Ectodermal cell (in vitro differentiated cells): ENCODE measurements around the gene SEL1L2.

Experiments
- H3K27ac ChIP-seq: 2 replicates; pipeline ENCODE4 v1.7.0; 2013; ENCODE audit warnings: mild to moderate bottlenecking, low read depth, low read length; ENCODE audit not compliant: insufficient read depth, poor library complexity, severe bottlenecking
- H3K27me3 ChIP-seq: 2 replicates; pipeline ENCODE4 v1.7.0; 2013; ENCODE audit warnings: mild to moderate bottlenecking, low read length; ENCODE audit not compliant: insufficient read depth, control insufficient read depth, poor library complexity, severe bottlenecking
- H3K36me3 ChIP-seq: one replicate; pipeline ENCODE4 v1.7.0; 2013; ENCODE audit warnings: low read length; ENCODE audit not compliant: control insufficient read depth, insufficient read depth
- H3K4me1 ChIP-seq: one replicate; pipeline ENCODE4 v1.7.0; 2013; ENCODE audit warnings: low read length; ENCODE audit not compliant: control insufficient read depth, insufficient read depth
- H3K4me3 ChIP-seq: 2 replicates; pipeline ENCODE4 v1.7.0; 2013; ENCODE audit warnings: low read depth, low read length, control low read depth; ENCODE audit not compliant: insufficient read depth
- H3K9me3 ChIP-seq: 2 replicates; pipeline ENCODE4 v1.7.0; 2013; ENCODE audit warnings: mild to moderate bottlenecking, low read length, moderate library complexity; ENCODE audit not compliant: control insufficient read depth
- WGBS, 2 experiments: methylation state at CpG; one replicate each; pipeline ENCODE4 v1.1.7; 2013; ENCODE audit warnings: missing lambda C conversion rate in 2 of 2; 5-methylcytosine and 5-hydroxymethylcytosine counted together

Gene SEL1L2

GRCh38 chr20:13909067-13909466 lies 81.3 kb downstream of the SEL1L2 start:
- 93 to 94% methylated on average over 4 of the region's 4 CpGs for WGBS, 2 experiments
- Histone ChIP-seq H3K4me3 (no peak overlapping the region), H3K27ac (no peak overlapping the region)

GRCh38 chr20:13904766-13905165 lies 85.6 kb downstream of the SEL1L2 start:
- no peaks in the 10 kb centered on the region for H3K4me1 ChIP-seq
- 90 to 100% methylated on average over 1 to 2 of the region's 3 CpGs for WGBS, 2 experiments
- H3K36me3 ChIP-seq, result no peaks in the 10 kb centered on the region
- no peaks in the 10 kb centered on the region for H3K9me3 ChIP-seq
- no peaks in the 10 kb centered on the region for H3K27me3 ChIP-seq
- no peak overlapping the region for H3K4me3 ChIP-seq
- no peak overlapping the region for H3K27ac ChIP-seq

More at GRCh38 chr20:13909067-13909466, 81.3 kb downstream of the SEL1L2 start:
- H3K36me3 ChIP-seq, result no peaks in the 10 kb centered on the region
- no peaks in the 10 kb centered on the region for H3K4me1 ChIP-seq
- no peaks in the 10 kb centered on the region for H3K9me3 ChIP-seq
- H3K27me3 ChIP-seq, result no peaks in the 10 kb centered on the region

- no peaks in the 10 kb centered on the region for H3K4me1 ChIP-seq
- no peak overlapping the region for H3K27ac ChIP-seq
- no peaks in the 10 kb centered on the region for H3K36me3 ChIP-seq
- H3K27me3 ChIP-seq, result no peaks in the 10 kb centered on the region
- WGBS, 2 experiments, result 94 to 96% methylated on average over 10 of the region's 10 CpGs
- H3K4me3 ChIP-seq, result no peak overlapping the region
- no peaks in the 10 kb centered on the region for H3K9me3 ChIP-seq
Observed at GRCh38 chr20:13900496-13900895, 89.9 kb downstream of the SEL1L2 start.

- Histone ChIP-seq H3K36me3 (no peaks in the 10 kb centered on the region), H3K27me3 (no peaks in the 10 kb centered on the region), H3K4me1 (no peaks in the 10 kb centered on the region), H3K27ac (no peak overlapping the region), H3K4me3 (no peak overlapping the region), H3K9me3 (no peaks in the 10 kb centered on the region)
- WGBS, 2 experiments, result 92 to 98% methylated on average over 2 of the region's 2 CpGs
Observed at GRCh38 chr20:13898012-13898612, 92.3 kb downstream of the SEL1L2 start.

GRCh38 chr20:13891575-13891974 lies 98.8 kb downstream of the SEL1L2 start:
- Histone ChIP-seq H3K4me3 (no peak overlapping the region), H3K27ac (no peak overlapping the region), H3K9me3 (no peaks in the 10 kb centered on the region), H3K27me3 (no peaks in the 10 kb centered on the region), H3K4me1 (no peaks in the 10 kb centered on the region), H3K36me3 (no peaks in the 10 kb centered on the region)
- 100% methylated on average over 1 of the region's 1 CpG for WGBS, 2 experiments

- WGBS, 2 experiments, result 92 to 96% methylated on average over 6 of the region's 6 CpGs
- Histone ChIP-seq H3K36me3 (no peaks in the 10 kb centered on the region), H3K27me3 (no peaks in the 10 kb centered on the region), H3K4me3 (no peak overlapping the region), H3K27ac (no peak overlapping the region), H3K9me3 (no peaks in the 10 kb centered on the region), H3K4me1 (no peaks in the 10 kb centered on the region)
Observed at GRCh38 chr20:13884803-13885202, 105.6 kb downstream of the SEL1L2 start.

GRCh38 chr20:13883425-13883824 lies 107.0 kb downstream of the SEL1L2 start:
- 71 to 85% methylated on average over 1 of the region's 1 CpG for WGBS, 2 experiments
- Histone ChIP-seq H3K9me3 (no peaks in the 10 kb centered on the region), H3K27ac (no peak overlapping the region), H3K4me3 (no peak overlapping the region), H3K4me1 (no peaks in the 10 kb centered on the region), H3K27me3 (no peaks in the 10 kb centered on the region), H3K36me3 (no peaks in the 10 kb centered on the region)

- H3K27ac ChIP-seq, result no peak overlapping the region
- no peaks in the 10 kb centered on the region for H3K9me3 ChIP-seq
- no peaks in the 10 kb centered on the region for H3K36me3 ChIP-seq
- 100% methylated on average over 1 of the region's 2 CpGs; no CpG with 5 or more reads in 1 of the 2 experiments for WGBS, 2 experiments
- peaks cover 16% of the 10 kb centered on the region for H3K4me1 ChIP-seq
- H3K27me3 ChIP-seq, result no peaks in the 10 kb centered on the region
- H3K4me3 ChIP-seq, result no peak overlapping the region
Observed at GRCh38 chr20:13878566-13878965, 111.8 kb downstream of the SEL1L2 start.

GRCh38 chr20:13877793-13878192 lies 112.6 kb downstream of the SEL1L2 start:
- Histone ChIP-seq H3K4me1 (peaks cover 16% of the 10 kb centered on the region), H3K36me3 (no peaks in the 10 kb centered on the region), H3K27me3 (no peaks in the 10 kb centered on the region), H3K9me3 (no peaks in the 10 kb centered on the region), H3K27ac (no peak overlapping the region), H3K4me3 (no peak overlapping the region)
- 85 to 87% methylated on average over 3 of the region's 4 CpGs for WGBS, 2 experiments

- no peaks in the 10 kb centered on the region for H3K27me3 ChIP-seq
- WGBS, 2 experiments, result 79 to 85% methylated on average over 3 of the region's 3 CpGs
- H3K27ac ChIP-seq, result no peak overlapping the region
- H3K36me3 ChIP-seq, result no peaks in the 10 kb centered on the region
- no peak overlapping the region for H3K4me3 ChIP-seq
- peaks cover 16% of the 10 kb centered on the region for H3K4me1 ChIP-seq
- H3K9me3 ChIP-seq, result no peaks in the 10 kb centered on the region
Observed at GRCh38 chr20:13875265-13875811, 115.1 kb downstream of the SEL1L2 start.
